Activated T-cell treated with anti-CD3 and anti-CD28 coated beads for 1 hour (primary cell): ENCODE data around the gene KLRG1.

Experiments used
- DNase-seq: peaks from one replicate; pipeline ENCODE4 v3.0.0-alpha.2; 2020; ENCODE audit warnings: low read depth

The KLRG1 gene

GRCh38 chr12:8989413-8989812 is at the start of gene KLRG1:
Gene KLRG1 (plus strand): TSS chr12:8989546. CDS start chr12:8989636, 90 bp downstream.
- no peak for DNase-seq

GRCh38 chr12:8941691-8942478 is 47.5 kb upstream of the KLRG1 start:
- no peak for DNase-seq

GRCh38 chr12:8943565-8944186 is 45.7 kb upstream of the KLRG1 start:
- no peak for DNase-seq

- DNase-seq, result no peak
Measured at GRCh38 chr12:8946733-8947132, 42.6 kb upstream of the KLRG1 start.

- no peak for DNase-seq
Measured at GRCh38 chr12:8947737-8948136, 41.6 kb upstream of the KLRG1 start.

- DNase-seq, result no peak
Measured at GRCh38 chr12:8948701-8949341, 40.5 kb upstream of the KLRG1 start.

GRCh38 chr12:8949342-8950220 is 39.8 kb upstream of the KLRG1 start, which contains the start of gene M6PR:
Gene M6PR (minus strand): TSS chr12:8949645. CDS start chr12:8946404, 3,241 bp downstream.
- DNase-seq, result peak; percentile 78

GRCh38 chr12:8950221-8950527 is 39.2 kb upstream of the KLRG1 start:
- no peak for DNase-seq

GRCh38 chr12:8950702-8951478 is 38.5 kb upstream of the KLRG1 start:
- no peak for DNase-seq

- DNase-seq, result no peak
Measured at GRCh38 chr12:8951744-8952143, 37.6 kb upstream of the KLRG1 start.

- no peak for DNase-seq
Measured at GRCh38 chr12:8953773-8954402, 35.5 kb upstream of the KLRG1 start.

GRCh38 chr12:8956073-8956472 is 33.3 kb upstream of the KLRG1 start:
- no peak for DNase-seq

- DNase-seq, result no peak
Measured at GRCh38 chr12:8956772-8957171, 32.6 kb upstream of the KLRG1 start.

GRCh38 chr12:8957561-8957960 is 31.8 kb upstream of the KLRG1 start:
- DNase-seq, result no peak

GRCh38 chr12:8958066-8958465 is 31.3 kb upstream of the KLRG1 start:
- no peak for DNase-seq

GRCh38 chr12:8960176-8960575 is 29.2 kb upstream of the KLRG1 start:
- DNase-seq, result no peak

- no peak for DNase-seq
Measured at GRCh38 chr12:8968761-8969160, 20.6 kb upstream of the KLRG1 start.

- no peak for DNase-seq
Measured at GRCh38 chr12:8969861-8970411, 19.4 kb upstream of the KLRG1 start.

- DNase-seq, result no peak
Measured at GRCh38 chr12:8970432-8970831, 18.9 kb upstream of the KLRG1 start.

- DNase-seq, result no peak
Measured at GRCh38 chr12:8980137-8980536, 9.2 kb upstream of the KLRG1 start.
